ENCODE data around the gene SACM1L. TPM values are rescaled to one million over a fixed set of nuclear protein-coding genes. Genes with fewer than 3 reads are reported as not detected.

The SACM1L gene
- total RNA-seq, 2 donors from 2014 or later: 42.8 to 45.3 TPM

DNA sequence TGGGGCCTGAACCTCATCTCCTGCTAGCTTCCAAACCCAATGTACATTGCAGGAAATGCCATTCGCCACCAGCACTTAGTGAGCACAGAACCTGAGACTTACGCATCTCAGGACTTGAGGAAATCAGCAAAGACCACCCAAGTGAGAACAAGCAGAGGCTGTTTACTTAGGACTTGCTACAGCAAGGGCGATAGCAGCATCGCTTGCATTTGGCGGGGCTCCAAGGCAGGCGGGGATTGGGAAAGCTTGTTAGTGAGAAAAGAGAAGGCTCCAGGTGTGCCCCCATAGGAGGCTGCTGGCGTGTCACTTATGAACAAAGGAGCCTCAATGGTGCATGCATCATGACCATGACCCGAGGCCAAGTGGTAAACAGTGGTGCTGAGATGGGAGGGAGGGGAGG, 87.4 kb downstream of the SACM1L start:
- no peak for DNase-seq (ENCODE audit: low spot score)
- intact Hi-C loops (cut with DNase I): loop anchor here in 1 of 2 donors (10.0 kb wide), 1 partner anchor 138 kb away; no protein-coding TSS in a partner anchor

- no peak for DNase-seq (ENCODE audit: low spot score)
- intact Hi-C loops (cut with DNase I): loop anchor here in 1 of 2 donors (10.0 kb wide), 1 partner anchor 138 kb away; no protein-coding TSS in a partner anchor
Measured at GRCh38 chr3:45777111-45777745, 88.0 kb downstream of the SACM1L start.

DNA sequence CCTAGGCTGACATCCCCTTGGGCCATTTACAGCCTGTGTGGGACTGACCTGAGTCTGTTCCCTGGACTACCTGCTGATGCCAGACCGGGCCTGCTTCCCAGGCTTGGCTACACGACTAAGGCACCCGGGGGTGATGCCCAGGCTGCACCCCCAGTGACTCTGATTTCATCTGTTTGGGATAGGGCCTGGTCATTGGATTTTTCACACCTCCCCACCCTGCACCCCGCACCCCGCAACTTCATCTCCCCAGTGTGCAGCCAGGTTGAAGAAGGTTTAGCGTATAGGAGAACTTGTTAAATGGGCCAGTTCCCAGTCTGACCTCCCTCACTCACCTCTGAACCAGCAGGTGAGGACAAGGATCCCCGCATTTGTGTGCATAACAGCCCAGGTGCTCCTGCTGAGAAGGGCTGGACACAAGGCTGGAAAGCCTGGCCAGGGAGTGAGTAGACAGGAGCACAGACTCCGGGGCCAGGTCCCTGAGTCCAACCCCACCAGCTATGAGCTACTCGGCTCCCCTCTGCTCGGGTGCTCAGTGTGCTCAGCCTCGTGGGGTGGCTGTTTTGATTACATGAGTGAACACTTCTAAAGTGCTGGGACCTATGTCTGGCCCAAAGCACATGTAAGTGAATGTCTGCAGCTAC, 88.7 kb downstream of the SACM1L start:
- intact Hi-C loops (cut with DNase I): loop anchor here in 1 of 2 donors (10.0 kb wide), 1 partner anchor 137 kb away; no protein-coding TSS in a partner anchor
- no peak for DNase-seq (ENCODE audit: low spot score)

DNA sequence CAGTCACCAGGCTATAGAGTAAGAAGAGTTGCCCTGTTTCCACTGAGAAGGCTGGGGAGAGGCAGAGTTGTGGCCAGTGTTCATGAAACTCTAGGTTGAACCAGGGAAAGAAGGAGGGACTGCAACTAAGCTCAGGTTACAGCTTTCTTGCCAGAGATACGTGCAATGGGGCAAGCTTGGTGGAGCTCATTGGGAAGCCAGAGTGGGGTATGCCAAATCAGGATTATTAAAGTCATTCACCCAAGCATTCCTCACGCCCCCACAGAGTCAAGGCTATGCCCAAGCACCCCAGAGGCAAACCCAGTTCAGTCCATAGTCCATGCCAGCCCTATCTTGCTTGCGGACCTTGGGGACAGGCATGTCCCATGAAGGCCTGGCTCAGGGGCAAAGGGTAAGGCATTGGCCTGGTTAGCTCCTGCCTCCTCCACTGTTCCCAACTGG, 89.6 kb downstream of the SACM1L start:
- intact Hi-C loops (cut with DNase I): loop anchor here in 1 of 2 donors (10.0 kb wide), 1 partner anchor 136 kb away; no protein-coding TSS in a partner anchor
- no peak for DNase-seq (ENCODE audit: low spot score)

DNA sequence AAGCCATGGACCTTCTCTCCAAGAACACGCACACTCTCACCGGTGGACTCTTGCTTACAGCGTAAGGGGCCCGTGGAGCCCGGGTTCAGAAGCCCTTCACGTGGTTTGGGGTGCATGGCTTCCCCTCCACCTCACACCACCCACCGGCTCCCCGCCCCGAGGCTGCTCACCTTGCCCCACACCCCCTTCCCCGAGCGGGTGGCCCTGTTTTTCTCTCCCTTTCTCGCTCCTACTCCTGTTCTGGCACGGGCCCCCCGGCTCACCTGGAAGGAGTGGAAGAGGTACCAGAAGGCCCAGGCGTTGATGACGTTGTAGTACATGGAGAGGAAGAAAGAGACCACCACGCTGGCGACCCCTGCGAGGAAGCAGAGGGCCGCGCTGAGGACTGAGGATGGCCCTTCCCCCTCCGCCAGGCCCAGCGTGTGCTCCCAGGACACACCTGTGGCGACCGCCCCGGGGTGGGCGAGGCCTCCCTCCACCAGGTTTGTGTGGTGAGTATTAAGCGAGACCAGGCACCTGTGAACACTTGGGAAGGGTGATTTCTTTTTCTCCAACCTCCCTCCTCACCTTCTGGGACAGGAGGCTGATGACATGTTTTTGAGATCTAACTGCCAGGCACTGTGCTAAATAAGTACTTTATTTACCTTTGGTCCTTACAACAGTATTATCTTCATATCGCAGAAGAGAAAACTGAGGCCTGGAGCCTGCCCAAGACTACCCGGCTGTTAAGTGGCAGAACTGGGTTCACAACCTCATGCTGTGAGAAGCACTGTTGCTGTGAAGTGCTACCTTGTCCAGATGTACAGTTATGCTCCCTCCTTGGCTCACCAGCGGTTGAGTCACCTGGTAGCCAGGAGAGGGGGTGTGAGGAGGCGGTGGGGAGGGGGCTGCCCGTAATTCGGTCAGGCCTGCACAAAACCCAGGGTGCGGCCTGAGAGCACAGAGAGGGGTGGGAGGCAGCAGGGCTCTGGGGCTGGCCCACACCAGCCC, 90.8 kb downstream of the SACM1L start:
- intact Hi-C loops (cut with DNase I): loop anchor here in 1 of 2 donors (10.0 kb wide), 1 partner anchor 135 kb away; no protein-coding TSS in a partner anchor
- no peak for DNase-seq (ENCODE audit: low spot score)

GRCh38 chr3:45781271-45781670, 92.1 kb downstream of the SACM1L start:
- intact Hi-C loops (cut with DNase I): no loop called here
- DNase-seq (ENCODE audit: low spot score): no peak

DNA sequence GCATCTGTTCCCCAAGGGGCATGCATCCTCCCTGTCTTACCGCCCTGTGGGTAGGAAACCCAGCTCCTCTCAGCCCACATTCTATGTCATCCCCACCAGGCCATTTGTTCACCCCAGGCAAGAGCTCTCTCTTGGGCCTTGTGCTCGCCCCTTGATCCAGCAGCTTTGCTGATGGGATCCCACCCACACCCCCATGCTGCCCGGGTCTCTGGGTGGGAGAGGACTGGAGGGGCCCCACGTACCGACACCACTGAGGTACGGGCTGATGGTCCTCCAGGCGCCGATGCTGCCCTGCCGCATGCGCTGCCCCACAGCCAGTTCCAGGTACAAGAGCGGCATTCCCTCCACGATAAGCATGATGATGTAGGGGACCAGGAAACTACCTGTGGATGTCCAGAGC, 92.6 kb downstream of the SACM1L start:
- intact Hi-C loops (cut with DNase I): no loop called here
- no peak for DNase-seq (ENCODE audit: low spot score)

DNA sequence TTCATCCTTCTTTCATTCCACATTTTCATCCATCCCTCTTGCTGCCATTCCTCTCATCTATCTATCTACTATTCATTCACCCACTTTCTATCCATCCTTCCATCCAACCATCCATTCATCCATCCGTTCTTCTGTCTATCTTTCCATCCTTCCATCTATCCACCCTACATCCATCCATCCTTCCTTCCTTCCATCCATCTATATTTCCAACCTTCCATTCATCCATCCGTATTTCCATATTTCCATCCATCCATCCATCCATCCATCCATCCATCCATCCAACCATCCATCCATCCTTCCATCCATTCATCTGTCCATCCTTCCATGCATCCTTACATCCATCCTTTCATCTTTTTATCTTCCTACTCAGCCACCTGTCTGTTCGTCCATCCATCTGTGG, 93.2 kb downstream of the SACM1L start:
- no peak for DNase-seq (ENCODE audit: low spot score)
- intact Hi-C loops (cut with DNase I): no loop called here

GRCh38 chr3:45783667-45784066, 94.5 kb downstream of the SACM1L start:
- DNase-seq (ENCODE audit: low spot score): no peak
- intact Hi-C loops (cut with DNase I): no loop called here

DNA sequence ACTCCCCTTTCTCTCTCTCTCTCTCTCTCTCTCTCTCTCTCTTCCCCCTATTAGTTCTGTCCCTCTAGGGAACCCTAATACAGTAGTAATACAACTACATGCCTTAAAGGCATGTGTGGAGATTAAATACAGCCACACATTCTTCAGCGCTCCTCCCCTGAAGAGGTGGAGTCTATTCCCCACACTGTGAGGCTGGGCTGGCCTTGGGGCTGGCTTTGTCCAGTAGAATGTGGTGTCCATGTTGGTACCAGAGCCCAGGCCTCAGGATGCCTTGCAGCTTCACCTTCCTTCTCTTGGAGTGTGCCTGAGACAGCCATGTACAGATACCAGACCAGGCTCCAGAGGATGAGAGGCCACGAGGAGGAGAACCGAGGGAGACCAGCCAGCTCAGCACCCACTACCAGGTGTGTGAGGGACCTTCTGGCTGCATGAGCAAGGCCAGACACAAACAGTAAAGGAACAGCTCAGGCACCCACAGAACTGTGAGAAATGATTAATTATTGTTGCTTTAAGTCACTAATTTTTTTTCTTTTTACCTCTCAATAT, 96.5 kb downstream of the SACM1L start:
- DNase-seq (ENCODE audit: low spot score): no peak
- intact Hi-C loops (cut with DNase I): no loop called here

DNA sequence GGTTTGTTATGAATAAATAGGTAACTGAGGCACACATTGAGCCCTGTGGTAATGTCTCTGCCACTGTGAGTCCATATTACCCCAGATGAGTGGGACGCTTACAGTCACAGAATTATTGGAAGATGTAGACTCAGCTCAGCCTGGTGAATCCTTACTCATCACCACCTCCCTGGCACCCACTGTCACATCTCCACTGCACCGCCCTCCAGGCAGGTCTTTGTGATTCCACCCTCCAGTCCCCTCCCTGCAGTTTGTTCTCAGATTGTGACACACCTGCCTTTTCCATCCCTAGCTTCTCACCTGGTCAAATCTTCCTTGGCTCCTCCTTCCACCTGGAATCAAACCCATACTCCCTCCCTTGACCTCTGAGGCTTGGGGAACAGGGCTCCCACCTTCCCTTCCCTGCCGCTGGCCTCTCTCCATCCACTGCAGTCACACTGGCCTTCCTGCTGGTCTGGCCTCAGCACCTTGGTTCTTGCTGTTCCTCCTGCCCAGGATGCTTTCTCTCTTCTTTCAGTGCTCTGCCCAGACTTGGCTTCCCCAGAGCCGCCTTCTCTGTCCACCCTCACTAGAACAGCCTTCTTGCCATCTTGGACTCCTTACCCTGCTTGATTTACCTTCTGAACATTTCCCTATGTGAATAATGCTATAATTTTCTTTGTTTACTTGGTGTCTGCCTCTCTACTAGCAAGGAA, 97.8 kb downstream of the SACM1L start:
- intact Hi-C loops (cut with DNase I): no loop called here
- no peak for DNase-seq (ENCODE audit: low spot score)

DNA sequence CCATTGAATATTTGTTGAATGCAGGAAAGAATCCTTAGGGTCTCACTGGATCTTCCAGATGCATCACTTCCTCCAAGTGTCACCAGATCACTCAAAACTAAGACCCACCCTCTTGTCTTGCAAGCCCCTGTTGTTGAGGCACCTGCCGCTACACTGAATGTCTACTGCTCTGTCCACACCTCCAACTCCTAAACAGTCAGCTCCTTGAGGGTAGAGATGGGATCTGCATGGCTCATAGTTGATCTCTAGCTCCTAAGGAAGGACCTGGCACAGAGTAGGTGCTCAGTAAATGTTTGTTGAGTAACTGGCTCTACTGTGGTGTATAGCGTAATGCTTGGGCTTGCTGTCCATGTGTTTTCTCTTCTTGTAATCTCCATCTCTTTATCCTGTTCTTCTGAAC, 98.4 kb downstream of the SACM1L start:
- no peak for DNase-seq (ENCODE audit: low spot score)
- intact Hi-C loops (cut with DNase I): no loop called here

- no peak for DNase-seq (ENCODE audit: low spot score)
- intact Hi-C loops (cut with DNase I): no loop called here
Measured at GRCh38 chr3:45789235-45789812, 100.1 kb downstream of the SACM1L start.

DNA sequence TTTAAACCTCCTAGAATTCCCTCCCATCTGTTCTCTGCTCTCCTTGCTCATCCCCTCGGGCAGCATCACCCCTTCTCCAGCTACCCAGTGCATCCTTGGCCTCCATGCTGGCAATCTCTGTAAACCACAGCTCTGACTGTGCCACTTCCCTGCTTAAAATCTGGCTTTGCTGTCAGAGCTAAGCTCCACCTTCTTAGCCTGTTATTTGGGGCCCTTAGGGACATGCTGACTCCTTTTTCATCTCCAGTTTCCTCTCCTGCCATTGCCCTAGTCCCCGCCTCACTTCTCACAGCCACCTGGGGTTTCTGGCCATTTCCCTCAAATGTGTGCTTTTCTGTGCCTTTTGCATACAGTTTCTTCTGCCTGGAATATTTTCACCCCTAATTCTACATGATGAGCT, 101.4 kb downstream of the SACM1L start:
- DNase-seq (ENCODE audit: low spot score): no peak
- intact Hi-C loops (cut with DNase I): no loop called here

DNA sequence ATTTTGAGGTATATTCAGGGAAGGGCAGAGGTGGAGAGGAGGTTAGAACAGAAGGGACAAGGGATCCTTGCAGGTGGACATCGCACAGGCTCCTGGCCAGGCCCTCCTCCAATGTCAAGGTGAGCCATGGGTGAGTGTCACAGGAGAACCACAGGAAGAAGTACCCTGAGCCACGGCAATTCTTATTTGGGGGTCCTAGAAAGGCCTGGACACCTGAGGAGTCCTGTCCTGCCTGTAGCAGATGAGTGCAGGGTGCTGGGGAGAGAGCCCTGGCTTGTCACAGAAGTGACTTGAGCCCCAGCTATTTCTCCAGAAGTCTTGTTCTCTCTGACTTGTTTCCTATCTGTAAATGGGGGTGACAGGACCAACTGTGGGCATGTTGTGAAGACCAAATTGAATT, 102.8 kb downstream of the SACM1L start:
- no peak for DNase-seq (ENCODE audit: low spot score)
- intact Hi-C loops (cut with DNase I): no loop called here

- no peak for DNase-seq (ENCODE audit: low spot score)
- intact Hi-C loops (cut with DNase I): no loop called here
Measured at GRCh38 chr3:45792516-45793172, 103.4 kb downstream of the SACM1L start.

DNA sequence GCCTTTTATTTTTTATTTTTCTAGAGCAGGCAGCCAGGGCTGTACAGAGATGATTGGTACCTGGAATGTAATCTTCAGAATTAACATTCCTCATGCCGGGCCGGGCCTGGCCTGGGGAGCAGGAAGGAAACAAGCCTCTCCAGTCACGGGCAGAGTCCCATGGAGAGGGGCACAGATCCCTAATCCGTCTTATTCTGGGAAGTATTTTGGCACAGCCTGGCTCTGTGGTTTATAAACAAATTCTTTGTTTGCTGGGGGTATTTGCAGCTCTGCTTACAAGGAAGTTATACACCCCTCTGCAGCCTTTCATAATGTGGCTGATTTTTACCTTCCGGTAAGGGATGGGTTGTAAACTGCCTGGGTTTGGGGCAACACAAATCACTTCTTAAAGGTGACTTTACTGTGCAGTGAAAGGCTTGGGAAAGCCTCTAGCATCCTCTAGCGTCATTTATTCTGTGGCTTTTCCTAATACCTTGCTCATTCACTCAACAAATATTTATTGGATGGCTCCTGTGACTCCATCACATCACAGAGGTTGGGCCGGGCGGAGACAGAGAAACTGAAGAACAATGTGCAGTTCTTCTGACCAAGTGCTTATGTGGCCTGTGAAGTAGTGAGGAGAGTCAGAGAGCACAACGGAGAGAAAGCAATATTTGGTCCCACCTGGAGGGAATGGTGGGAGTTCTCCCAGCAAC, 104.4 kb downstream of the SACM1L start:
- no peak for DNase-seq (ENCODE audit: low spot score)
- intact Hi-C loops (cut with DNase I): no loop called here
